Caco-2 (cell line): Measurements from ENCODE around the gene NEK9. TPM values are rescaled to one million over a fixed set of nuclear protein-coding genes. Genes with fewer than 3 reads are reported as not detected.

Experiments
- BruUV-seq: library from RNA; stranded (reverse); fragments of 400-500 nt; replicated peaks from 2 replicates; lab custom pipeline; 2021; lab: Mats Ljungman, UMichigan
- CTCF ChIA-PET: fragments of 300-600 bp; sonication (Branson Sonifier 250); formaldehyde crosslinking; loops from one replicate; lab custom pipeline; 2022; ENCODE audit warnings: antibody characterized with exemption; lab: Charles Lee
- POLR2A ChIA-PET: fragments of 300-600 bp; sonication (Branson Sonifier 250); formaldehyde crosslinking; loops from one replicate; lab custom pipeline; 2022; ENCODE audit warnings: antibody characterized with exemption; lab: Charles Lee
- DNase-seq, 2 experiments: peaks; one replicate each; pipeline versions ENCODE4 v3.0.0 to v3.0.0-alpha.2; 2020 to 2022
- H3K27me3 ChIP-seq: replicated peaks from 2 replicates; pipeline ENCODE4 v1.6.0; 2011; ENCODE audit warnings: low read length; ENCODE audit not compliant: control insufficient read depth, insufficient read depth
- H3K36me3 ChIP-seq: 2 replicates; pipeline ENCODE4 v1.5.1; 2011; ENCODE audit warnings: low read length; ENCODE audit not compliant: control insufficient read depth, insufficient read depth
- H3K4me1 ChIP-seq: fragments of 250-450 bp; sonication (Bioruptor Pico); 2 replicates; pipeline ENCODE4 v1.5.1; 2020; ENCODE audit warnings: mild to moderate bottlenecking
- H3K4me3 ChIP-seq: 2 replicates; pipeline ENCODE4 v1.5.1; 2011; ENCODE audit warnings: low read depth, mild to moderate bottlenecking, control low read depth, low read length
- H3K9me3 ChIP-seq: fragments of 250-450 bp; sonication (Bioruptor Pico); 2 replicates; pipeline ENCODE4 v1.5.1; 2020; ENCODE audit warnings: mild to moderate bottlenecking, moderate library complexity
- H3K27ac Mint-ChIP-seq: one replicate; pipeline ENCODE4 v1.8.0; 2022; ENCODE audit warnings: mixed read lengths; ENCODE audit not compliant: unreplicated experiment
- H3K27me3 Mint-ChIP-seq: one replicate; pipeline ENCODE4 v1.8.0; 2022; ENCODE audit warnings: mixed read lengths; ENCODE audit not compliant: insufficient read depth, unreplicated experiment
- H3K36me3 Mint-ChIP-seq: one replicate; pipeline ENCODE4 v1.8.0; 2022; ENCODE audit warnings: mild to moderate bottlenecking, mixed read lengths; ENCODE audit not compliant: insufficient read depth, unreplicated experiment
- H3K4me1 Mint-ChIP-seq: one replicate; pipeline ENCODE4 v1.8.0; 2022; ENCODE audit warnings: low read depth, mixed read lengths; ENCODE audit not compliant: unreplicated experiment
- H3K4me3 Mint-ChIP-seq: one replicate; pipeline ENCODE4 v1.8.0; 2022; ENCODE audit warnings: mild to moderate bottlenecking, moderate library complexity, mixed read lengths; ENCODE audit not compliant: unreplicated experiment
- H3K9me3 Mint-ChIP-seq: one replicate; pipeline ENCODE4 v1.8.0; 2022; ENCODE audit warnings: mixed read lengths; ENCODE audit not compliant: unreplicated experiment
- intact Hi-C: fragments of 100-400 bp; cut with micrococcal nuclease; formaldehyde crosslinking; loops from one replicate; pipeline ENCODE4 v1.10.0; 2022; ENCODE audit not compliant: unreplicated experiment
- total RNA-seq: library from RNA; stranded (reverse); gene quantifications from 2 replicates; pipeline ENCODE4 v1.2.3, GENCODE V29; 2022
- TF ChIP-seq, protein P1 (sequence below), 2 experiments: fragments of 200-600 bp in 1 of 2; IDR thresholded peaks; 1 replicate in 1 of 2; 2 replicates in 1 of 2; pipeline versions ENCODE4 v1.5.1 to v1.8.0; 2011 to 2022; ENCODE audit warnings: antibody characterized with exemption in 1 of 2, control low read depth in 1 of 2, inconsistent platforms in 1 of 2, low read depth in 1 of 2, low read length in 1 of 2, mild to moderate bottlenecking in 1 of 2, moderate library complexity in 1 of 2; ENCODE audit not compliant: insufficient read depth in 1 of 2, severe bottlenecking in 1 of 2, unreplicated experiment in 1 of 2

The NEK9 gene
- total RNA-seq, 1 experiment from 2014 or later: 69.2 TPM

DNA sequence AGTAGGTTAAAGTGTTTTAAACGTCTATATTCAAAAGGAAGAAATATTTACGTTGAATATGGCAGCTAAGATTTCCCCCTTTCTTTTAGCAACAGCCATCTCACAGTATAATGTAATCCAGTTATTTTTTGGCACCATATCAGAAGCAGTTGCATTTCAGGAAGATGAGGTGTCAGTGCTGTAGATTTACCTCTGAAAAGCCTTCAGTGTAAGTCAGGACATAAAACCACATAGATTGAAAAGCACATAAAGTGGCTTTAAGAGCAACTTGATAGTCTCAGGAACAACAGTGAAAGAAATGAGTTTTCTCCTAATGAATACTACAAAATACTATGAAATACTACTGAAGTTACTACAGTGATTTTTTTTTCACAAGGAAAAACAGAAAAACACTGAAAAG lies 82.5 kb downstream of the NEK9 start:
- CTCF ChIA-PET: no interaction called here
- intact Hi-C loops: no loop called here

DNA sequence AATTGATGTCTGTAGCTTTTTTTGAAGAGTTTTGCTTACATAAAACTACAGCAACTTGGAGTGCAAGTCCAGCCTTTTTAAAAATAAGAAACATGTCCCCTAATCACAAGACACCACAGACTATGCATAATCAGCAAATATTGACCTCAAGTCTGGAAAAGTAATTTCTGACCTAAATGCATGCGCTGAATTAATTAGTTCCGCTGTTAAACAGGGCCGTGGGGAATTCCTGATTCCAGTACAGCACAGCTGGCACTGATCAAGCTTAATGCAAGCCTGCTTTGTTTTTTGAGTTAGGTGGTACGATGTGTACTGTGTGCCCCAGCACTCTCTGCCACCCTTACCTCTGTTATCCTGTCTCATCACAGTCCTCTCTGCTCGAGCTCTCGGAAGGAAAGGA lies 84.8 kb downstream of the NEK9 start:
- ChIA-PET CTCF (interaction anchor here (0.6 kb wide), 1 partner anchor 37 kb away, joined by 4 read pairs; no protein-coding TSS in a partner anchor), POLR2A (no interaction called here)
- no peak overlapping the region for H3K4me3 ChIP-seq
- peaks cover 23% of the 10 kb centered on the region for H3K4me1 ChIP-seq
- intact Hi-C loops: no loop called here
- H3K27ac Mint-ChIP-seq: no peak overlapping the region
- TF ChIP-seq, protein P1, sequence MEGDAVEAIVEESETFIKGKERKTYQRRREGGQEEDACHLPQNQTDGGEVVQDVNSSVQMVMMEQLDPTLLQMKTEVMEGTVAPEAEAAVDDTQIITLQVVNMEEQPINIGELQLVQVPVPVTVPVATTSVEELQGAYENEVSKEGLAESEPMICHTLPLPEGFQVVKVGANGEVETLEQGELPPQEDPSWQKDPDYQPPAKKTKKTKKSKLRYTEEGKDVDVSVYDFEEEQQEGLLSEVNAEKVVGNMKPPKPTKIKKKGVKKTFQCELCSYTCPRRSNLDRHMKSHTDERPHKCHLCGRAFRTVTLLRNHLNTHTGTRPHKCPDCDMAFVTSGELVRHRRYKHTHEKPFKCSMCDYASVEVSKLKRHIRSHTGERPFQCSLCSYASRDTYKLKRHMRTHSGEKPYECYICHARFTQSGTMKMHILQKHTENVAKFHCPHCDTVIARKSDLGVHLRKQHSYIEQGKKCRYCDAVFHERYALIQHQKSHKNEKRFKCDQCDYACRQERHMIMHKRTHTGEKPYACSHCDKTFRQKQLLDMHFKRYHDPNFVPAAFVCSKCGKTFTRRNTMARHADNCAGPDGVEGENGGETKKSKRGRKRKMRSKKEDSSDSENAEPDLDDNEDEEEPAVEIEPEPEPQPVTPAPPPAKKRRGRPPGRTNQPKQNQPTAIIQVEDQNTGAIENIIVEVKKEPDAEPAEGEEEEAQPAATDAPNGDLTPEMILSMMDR (IDR thresholded peaks at IDR 0.05; ENCODE audit: insufficient read depth in 1 of 2, low read depth in 1 of 2, low read length in 1 of 2, severe bottlenecking in 1 of 2, unreplicated experiment in 1 of 2): no peak
- peaks cover 3% of the 10 kb centered on the region for H3K36me3 Mint-ChIP-seq
- H3K27me3 Mint-ChIP-seq: no peaks in the 10 kb centered on the region
- H3K27me3 ChIP-seq: no peaks in the 10 kb centered on the region
- no peak overlapping the region for H3K4me3 Mint-ChIP-seq
- no peaks in the 10 kb centered on the region for H3K9me3 ChIP-seq
- no peaks in the 10 kb centered on the region for H3K9me3 Mint-ChIP-seq
- no TSS peak for BruUV-seq
- H3K4me1 Mint-ChIP-seq: peaks cover 13% of the 10 kb centered on the region
- DNase-seq: no peak
- H3K36me3 ChIP-seq: peaks cover 2% of the 10 kb centered on the region; the same call in 1 of the 2 replicates

More for the DNA sequence above, 82.5 kb downstream of the NEK9 start:
- BruUV-seq: no TSS peak
- Histone ChIP-seq H3K36me3 (no peaks in the 10 kb centered on the region), H3K27me3 (no peaks in the 10 kb centered on the region), H3K9me3 (no peaks in the 10 kb centered on the region), H3K4me1 (peaks cover 28% of the 10 kb centered on the region), H3K4me3 (no peak overlapping the region)
- POLR2A ChIA-PET: no interaction called here
- DNase-seq: no peak
- Mint-ChIP-seq H3K4me3 (no peak overlapping the region), H3K4me1 (peaks cover 13% of the 10 kb centered on the region), H3K36me3 (peaks cover 18% of the 10 kb centered on the region), H3K9me3 (no peaks in the 10 kb centered on the region), H3K27me3 (no peaks in the 10 kb centered on the region), H3K27ac (no peak overlapping the region)
- TF ChIP-seq, protein P1 (IDR thresholded peaks at IDR 0.05; ENCODE audit: insufficient read depth in 1 of 2, low read depth in 1 of 2, low read length in 1 of 2, severe bottlenecking in 1 of 2, unreplicated experiment in 1 of 2): no peak

DNA sequence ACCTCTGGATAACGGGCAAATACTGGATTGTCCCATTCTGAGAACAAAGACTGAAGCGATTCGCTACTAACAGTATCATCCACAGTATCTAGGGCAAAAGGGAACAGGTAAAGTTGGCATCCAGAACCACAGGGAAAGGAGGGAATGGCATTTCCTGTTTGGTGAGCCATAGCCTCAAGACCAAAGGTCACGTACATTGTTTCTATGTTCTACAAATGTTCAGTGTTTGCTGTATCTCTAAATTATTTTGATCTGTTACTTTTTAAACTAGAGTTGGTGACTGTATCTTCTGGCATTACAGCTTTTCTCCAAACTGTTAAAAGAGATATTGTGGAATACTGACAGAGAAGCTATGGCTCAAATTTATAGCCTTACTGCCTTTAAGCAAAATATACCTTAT lies 85.2 kb downstream of the NEK9 start:
- no peak for DNase-seq

More for the DNA sequence above, 85.2 kb downstream of the NEK9 start:
- no peaks in the 10 kb centered on the region for H3K9me3 Mint-ChIP-seq
- peaks cover 6% of the 10 kb centered on the region for H3K36me3 Mint-ChIP-seq
- Histone ChIP-seq H3K4me3 (no peak overlapping the region), H3K36me3 (peaks cover 2% of the 10 kb centered on the region; the same call in 1 of the 2 replicates), H3K27me3 (no peaks in the 10 kb centered on the region), H3K9me3 (no peaks in the 10 kb centered on the region), H3K4me1 (peaks cover 19% of the 10 kb centered on the region)
- ChIA-PET POLR2A (no interaction called here), CTCF (no interaction called here)
- no peak overlapping the region for H3K4me3 Mint-ChIP-seq
- peaks cover 13% of the 10 kb centered on the region for H3K4me1 Mint-ChIP-seq
- TF ChIP-seq, protein P1 (IDR thresholded peaks at IDR 0.05; ENCODE audit: insufficient read depth in 1 of 2, low read depth in 1 of 2, low read length in 1 of 2, severe bottlenecking in 1 of 2, unreplicated experiment in 1 of 2): no peak
- H3K27ac Mint-ChIP-seq: no peak overlapping the region
- intact Hi-C loops: no loop called here
- BruUV-seq: no TSS peak
- no peaks in the 10 kb centered on the region for H3K27me3 Mint-ChIP-seq
